Heart right ventricle (tissue), 16 donors: ENCODE results near the gene MMP8. TPM values are rescaled to one million over a fixed set of nuclear protein-coding genes. Genes with fewer than 3 reads are reported as not detected.

ENCODE experiments used
- ATAC-seq, 8 donors: fragments of 200-7000 bp; cut with Tn5 transposase; one replicate each; pipeline ENCODE4 v1.9.1; 2020; ENCODE audit warnings: mild to moderate bottlenecking in 8 of 8, moderate library complexity in 8 of 8, moderate number of reproducible peaks in 1 of 8
- DNase-seq, 2 donors: peaks; one replicate each; pipeline ENCODE4 v3.0.0-alpha.2; 2020
- H3K27ac ChIP-seq, 10 donors: fragments of 200-600 bp; sonication (generic) in 2 of 10; one replicate each; pipeline versions ENCODE4 v1.5.0 to v1.8.0; 2020 to 2022; ENCODE audit warnings: mild to moderate bottlenecking in 3 of 10
- H3K27me3 ChIP-seq, 7 donors: fragments of 200-600 bp; one replicate each; pipeline ENCODE4 v1.8.0; 2021 to 2022; ENCODE audit warnings: mild to moderate bottlenecking in 2 of 7
- H3K36me3 ChIP-seq, 9 donors: fragments of 200-600 bp; sonication (generic) in 1 of 9; one replicate each; pipeline versions ENCODE4 v1.5.0 to v1.8.0; 2020 to 2022; ENCODE audit warnings: mild to moderate bottlenecking in 2 of 9
- H3K4me1 ChIP-seq, 9 donors: fragments of 200-600 bp; sonication (generic) in 1 of 9; one replicate each; pipeline versions ENCODE4 v1.5.0 to v1.8.0; 2020 to 2022; ENCODE audit warnings: mild to moderate bottlenecking in 4 of 9
- H3K4me3 ChIP-seq, 10 donors: fragments of 200-600 bp; sonication (generic) in 2 of 10; one replicate each; pipeline versions ENCODE4 v1.5.0 to v1.8.0; 2020 to 2022; ENCODE audit warnings: mild to moderate bottlenecking in 7 of 10, moderate library complexity in 2 of 10
- H3K9me3 ChIP-seq, 11 donors: fragments of 200-600 bp in 10 of 11; sonication (generic) in 2 of 11; one replicate each; pipeline versions ENCODE4 v1.5.0 to v1.8.0; 2013 to 2022; ENCODE audit warnings: mild to moderate bottlenecking in 2 of 11, control low read depth in 1 of 11, moderate library complexity in 1 of 11
- CTCF ChIP-seq, 9 donors: fragments of 200-600 bp; sonication (generic) in 2 of 9; IDR thresholded peaks; one replicate each; pipeline versions ENCODE4 v1.5.0 to v1.8.0; 2021 to 2022; ENCODE audit warnings: antibody characterized with exemption in 9 of 9, mild to moderate bottlenecking in 5 of 9, moderate library complexity in 1 of 9
- WGBS, 2 donors: extraction: QIAGEN DNeasy Blood & Tissue Kit; methylation state at CpG; one replicate each; pipeline ENCODE4 v1.1.7; 2013; ENCODE audit warnings: inconsistent platforms in 1 of 2; 5-methylcytosine and 5-hydroxymethylcytosine counted together
- intact Hi-C, 10 donors: fragments of 100-400 bp; cut with DNase I; formaldehyde crosslinking; loops; one replicate each; pipeline versions ENCODE4 v1.11.1 to v1.14.2; 2022
- polyA plus RNA-seq, 2 donors: library from polyadenylated mRNA; stranded (reverse); fragments of 200-250 nt; gene quantifications; one replicate each; pipeline ENCODE4 v1.2.3, GENCODE V29; 2013
- total RNA-seq, 10 donors: library from RNA; stranded (reverse); fragmentation: NEBNext Ultra II Directional in 3 of 10; extraction: Animal tissue kit (Norgen Biotek cat#: 25700) in 3 of 10; gene quantifications; one replicate each; pipeline versions ENCODE4 v1.2.1 to v1.2.4, GENCODE V29; 2021 to 2023
- donor health status: Arrhythmogenic right ventricular cardiomyopathy.
- donor health status: ischemic (EF 13 %, LVEDD 7.1; RV severe dilation, severe dysfunction).
- donor health status: healthy with polysubstance abuse.
- donor health status: DM: no; HTN: yes; CAD: no.
- donor health status: DM: no; HTN: no; CAD: no.
- donor health status: ischemic (EF 25% LVEDD 6.9; RV normal size, moderate dysfunction).
- donor health status: ischemic (EF 25% LVEDD 5.7; RV mildly dilated, moderate dysfunction).
- donor health status: healthy.
- donor health status: DM: yes; HTN: yes; CAD: no.
- donor health status: Ischemic cardiomyopathy.
- donor health status: ischemic (EF 35%, LVEDD 5.7; RV mildly dilated, moderate dysfunction).
- donor health status: nonischemic (EF 11% LVEDD 7.7; RV severe dilation, severe dysfunction).
- donor health status: DM: yes; HTN: yes; CAD: no.
- donor health status: PGD.
- donor health status: ischemic (EF 29% LVEDD 5.4; RV normal size, mild dysfunction).
- donor health status: nonischemic (EF 23%, LVEDD 6.1; RV moderate dilation, normal function).

The MMP8 gene
- total and polyA plus RNA-seq, 12 donors = 0.13 to 1.4 (median 0.22) TPM; not detected in 8

- WGBS, 2 donors = 82 to 88% methylated on average over 3 of the region's 3 CpGs
- ATAC-seq = no peak
- intact Hi-C loops = no loop called here
Observed at GRCh38 chr11:102695201-102695600, 29.6 kb downstream of the MMP8 start.

GRCh38 chr11:102685754-102686153 lies 39.0 kb downstream of the MMP8 start:
- ATAC-seq (no peak), DNase-seq (no peak)
- peaks cover 0 to 9% (median 0%) of the 10 kb centered on the region in 7 donors for H3K27me3 ChIP-seq
- 97 to 98% methylated on average over 2 of the region's 2 CpGs for WGBS, 2 donors
- H3K9me3 ChIP-seq = peaks cover 0 to 3% (median 0%) of the 10 kb centered on the region in 11 donors
- no peak overlapping the region for H3K27ac ChIP-seq
- no peaks in the 10 kb centered on the region for H3K4me1 ChIP-seq
- H3K36me3 ChIP-seq = no peaks in the 10 kb centered on the region
- intact Hi-C loops = no loop called here
- no peak for TF ChIP-seq CTCF (IDR thresholded peaks at IDR 0.05)
- no peak overlapping the region for H3K4me3 ChIP-seq

More at GRCh38 chr11:102695201-102695600, 29.6 kb downstream of the MMP8 start:
- Histone ChIP-seq H3K27ac (no peak overlapping the region), H3K9me3 (no peaks in the 10 kb centered on the region), H3K27me3 (no peaks in the 10 kb centered on the region), H3K36me3 (no peaks in the 10 kb centered on the region), H3K4me3 (no peak overlapping the region), H3K4me1 (no peaks in the 10 kb centered on the region)
- TF ChIP-seq CTCF (IDR thresholded peaks at IDR 0.05) = no peak
- no peak for DNase-seq

GRCh38 chr11:102685338-102685737 lies 39.4 kb downstream of the MMP8 start:
- TF ChIP-seq CTCF (IDR thresholded peaks at IDR 0.05) = no peak
- Histone ChIP-seq H3K4me3 (no peak overlapping the region), H3K27me3 (peaks cover 0 to 9% (median 0%) of the 10 kb centered on the region in 7 donors), H3K4me1 (no peaks in the 10 kb centered on the region), H3K9me3 (peaks cover 0 to 3% (median 0%) of the 10 kb centered on the region in 11 donors), H3K27ac (no peak overlapping the region), H3K36me3 (no peaks in the 10 kb centered on the region)
- ATAC-seq (no peak), DNase-seq (no peak)
- intact Hi-C loops = no loop called here
- 65 to 68% methylated on average over 3 of the region's 3 CpGs for WGBS, 2 donors

- no peak for DNase-seq
- 60 to 68% methylated on average over 4 of the region's 4 CpGs for WGBS, 2 donors
Observed at GRCh38 chr11:102683277-102683676, 41.5 kb downstream of the MMP8 start.

More at GRCh38 chr11:102683277-102683676, 41.5 kb downstream of the MMP8 start:
- no peak for TF ChIP-seq CTCF (IDR thresholded peaks at IDR 0.05)
- Histone ChIP-seq H3K4me3 (no peak overlapping the region), H3K9me3 (peaks cover 0 to 3% (median 0%) of the 10 kb centered on the region in 11 donors), H3K36me3 (no peaks in the 10 kb centered on the region), H3K27me3 (peaks cover 0 to 9% (median 0%) of the 10 kb centered on the region in 7 donors), H3K27ac (no peak overlapping the region), H3K4me1 (no peaks in the 10 kb centered on the region)
- intact Hi-C loops = no loop called here
- no peak for ATAC-seq
